ENCODE measurements around the gene ADARB2.

DNA sequence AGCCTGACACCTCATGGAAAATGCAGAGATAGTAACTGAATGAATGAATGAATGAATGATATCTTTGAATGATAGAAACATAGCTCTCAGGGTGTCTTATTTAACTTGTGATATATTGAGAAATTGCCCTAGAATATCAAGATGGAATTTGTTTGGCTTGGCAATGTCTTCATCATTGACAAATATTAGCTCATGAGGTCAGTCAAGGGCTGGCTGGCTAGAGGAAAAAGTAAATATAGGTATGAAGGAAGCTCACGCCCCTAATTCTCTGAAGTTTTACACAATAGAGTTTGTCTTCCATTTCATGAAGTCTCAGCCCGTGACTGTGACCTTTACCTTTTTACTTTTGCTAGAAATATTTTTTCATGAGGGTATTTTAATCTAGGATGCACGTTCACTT is 305.2 kb downstream of the ADARB2 start:
- no peak for TF ChIP-seq EZH2phosphoT487 (IDR thresholded peaks at IDR 0.05; ENCODE audit: borderline replicate concordance, low read length)
- TF ChIP-seq CTCF (IDR thresholded peaks at IDR 0.05; ENCODE audit: low read depth, low read length, poor library complexity, severe bottlenecking): no peak

Data from DOHH2 (cell line).